ENCODE measurements around the gene KIAA1958. TPM values are rescaled to one million over a fixed set of nuclear protein-coding genes. Genes with fewer than 3 reads are reported as not detected.
"Not testable (repeated sequence)": the region's sequence is repeated elsewhere in the genome, so short reads cannot be mapped to it uniquely, and the experiment has no call there.

The KIAA1958 gene
- polyA plus RNA-seq, 1 donor, result 3.8 TPM

DNA sequence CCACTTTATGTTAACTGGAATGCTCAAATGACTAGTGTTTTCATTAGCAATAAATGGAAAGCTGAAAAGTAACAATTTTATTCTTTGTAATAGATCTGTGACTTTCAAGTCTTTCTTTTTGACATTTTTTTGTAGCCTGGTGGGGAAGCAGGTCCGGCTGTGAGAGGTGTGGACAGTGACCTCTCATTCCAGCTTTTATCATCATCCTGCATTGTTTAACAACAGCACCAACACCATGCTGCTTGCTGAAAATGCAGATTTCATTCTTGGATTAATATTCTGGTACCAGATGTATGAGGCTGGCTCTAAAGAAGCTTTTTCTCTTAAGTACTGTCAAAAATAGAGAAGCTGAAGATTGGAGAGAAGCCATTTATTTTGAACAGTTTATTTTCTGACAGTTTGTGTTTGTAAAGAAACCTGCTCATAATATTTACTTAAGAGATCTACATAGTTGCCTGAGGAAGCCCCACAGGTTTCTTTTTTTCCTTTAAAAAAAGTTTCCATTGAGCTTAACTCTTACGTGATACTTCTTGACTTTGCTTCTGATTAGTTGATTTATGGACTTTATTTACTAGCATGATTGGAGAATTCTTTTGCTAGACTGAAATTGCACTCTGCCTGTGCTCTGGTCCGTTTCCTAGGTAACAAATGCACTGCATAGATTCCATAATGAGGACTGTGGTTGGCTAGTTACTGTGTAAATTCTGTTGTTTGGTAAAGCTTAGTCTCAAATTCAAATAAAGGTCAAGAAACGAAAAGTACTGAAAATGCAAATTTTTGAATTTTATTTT, 3.4 kb downstream of the KIAA1958 start:
- no peak for DNase-seq

DNA sequence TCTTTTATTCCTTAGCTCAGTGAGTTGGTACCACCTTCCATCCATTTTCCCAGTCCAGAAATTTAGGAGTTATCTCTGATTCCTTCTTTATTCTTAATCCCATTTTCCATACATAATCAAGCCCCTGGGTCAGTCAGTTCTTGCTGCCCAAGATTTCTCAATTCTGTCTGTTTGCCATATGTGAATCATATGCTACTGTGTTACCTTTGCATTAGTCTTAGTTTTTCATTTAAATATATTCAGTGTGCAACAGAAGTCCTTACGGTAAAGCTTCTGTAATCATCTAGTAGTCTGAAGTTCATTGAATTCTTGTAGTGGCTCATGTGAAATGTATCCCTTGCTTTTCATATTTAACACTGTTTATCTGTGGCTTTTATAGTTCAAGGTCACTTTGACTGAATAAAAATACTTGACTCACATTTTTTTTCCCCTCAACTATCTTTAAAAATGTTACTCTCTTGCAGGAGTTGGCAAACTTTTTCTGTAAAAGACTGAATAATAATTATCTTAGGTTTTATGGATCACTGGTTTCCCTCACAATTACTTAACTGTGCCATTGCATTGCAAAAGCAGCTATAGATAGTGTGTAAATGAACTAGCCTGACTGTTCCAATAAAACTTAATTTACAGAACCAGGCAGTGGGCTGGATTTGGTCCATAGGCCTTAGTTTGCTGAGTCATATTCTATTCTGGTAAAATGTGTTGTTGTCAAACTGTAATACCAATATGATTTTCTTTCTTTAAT, 6.9 kb downstream of the KIAA1958 start:
- no peak for DNase-seq

DNA sequence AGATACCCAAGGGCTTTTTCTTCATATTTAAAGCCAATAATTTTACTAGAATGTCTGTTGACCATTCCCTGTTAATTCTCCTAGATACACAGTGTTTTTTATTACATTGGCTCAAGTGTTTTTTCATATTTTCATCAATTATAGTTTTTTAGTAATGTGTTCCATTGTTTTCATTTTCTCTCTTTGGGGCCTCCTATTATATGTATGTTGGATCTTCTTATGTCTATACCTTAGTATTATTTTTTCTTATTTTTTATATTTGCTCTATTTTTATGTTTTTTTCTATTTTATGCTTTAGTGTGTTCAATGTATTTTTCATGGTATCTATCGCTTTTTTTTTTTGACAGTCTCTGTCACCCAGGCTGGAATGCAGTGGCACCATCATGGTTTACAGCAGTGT, 7.5 kb downstream of the KIAA1958 start:
- DNase-seq, result no peak

DNA sequence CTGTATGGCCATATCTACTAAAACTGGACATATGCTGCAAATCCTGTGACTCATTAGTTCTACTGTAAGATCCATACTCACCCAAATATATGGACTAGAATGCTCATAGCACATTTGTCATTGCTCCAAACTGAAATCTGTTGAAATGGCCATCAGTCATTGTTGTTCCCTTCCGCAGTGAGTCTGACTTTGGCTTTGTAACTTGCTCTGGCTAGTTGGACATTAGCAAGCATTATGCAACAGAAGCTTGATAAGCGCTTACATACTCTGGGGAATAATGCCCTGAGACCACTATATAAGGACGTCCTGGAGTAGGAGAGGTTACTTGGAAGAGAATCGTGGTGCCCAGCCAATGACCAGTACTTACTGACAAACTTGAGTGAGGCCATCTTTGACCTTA, 9.0 kb downstream of the KIAA1958 start:
- DNase-seq, result no peak

DNA sequence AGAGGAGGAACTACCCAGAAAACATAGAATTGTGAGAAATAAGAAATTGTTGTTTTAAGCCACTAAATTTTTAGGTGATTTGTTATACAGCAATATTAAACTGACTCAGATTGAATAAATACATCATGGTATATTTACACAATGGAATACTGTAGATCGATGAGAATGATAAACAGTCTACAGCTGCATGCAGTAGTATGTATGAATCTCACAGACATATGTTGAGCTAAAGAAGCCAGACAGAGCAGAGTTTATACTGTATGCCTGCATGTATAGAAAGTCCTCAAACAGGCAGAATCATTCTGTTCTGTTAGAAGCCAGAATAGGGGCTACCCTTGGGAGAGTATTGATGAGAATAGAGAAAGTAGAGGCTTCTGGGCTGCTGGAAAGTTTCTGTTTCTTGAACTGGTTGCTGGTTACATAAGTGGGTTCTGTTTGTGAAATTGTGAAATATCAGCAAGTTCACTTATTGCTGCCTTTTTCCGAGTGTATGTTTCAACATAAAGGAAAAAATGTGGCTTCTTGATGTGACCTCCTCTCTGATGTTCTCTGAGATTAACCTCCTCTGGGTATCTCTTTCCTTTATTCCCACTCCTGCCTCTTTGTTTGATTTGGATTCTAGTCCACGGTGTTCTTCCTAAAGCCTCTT, 9.6 kb downstream of the KIAA1958 start:
- DNase-seq, result no peak

DNA sequence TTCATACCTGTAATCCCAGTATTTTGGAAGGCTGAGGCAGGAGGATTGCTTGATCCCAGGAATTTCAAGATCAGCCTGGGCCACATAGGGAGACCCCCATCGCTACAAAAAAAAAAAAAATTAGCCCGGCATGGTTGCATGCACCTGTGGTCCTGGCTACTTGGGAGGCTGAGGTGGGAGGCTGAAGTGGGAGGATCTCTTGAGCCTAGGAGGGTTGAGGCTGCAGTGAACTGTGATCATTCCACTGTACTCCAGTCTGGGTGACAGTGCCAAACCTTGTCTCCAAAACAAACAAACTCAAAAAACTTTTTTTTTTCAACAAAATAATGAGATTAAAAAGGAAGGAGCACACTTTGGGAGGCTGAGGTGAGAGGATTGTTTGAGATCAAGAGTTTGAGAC, 14.2 kb downstream of the KIAA1958 start:
- DNase-seq, result no peak

DNA sequence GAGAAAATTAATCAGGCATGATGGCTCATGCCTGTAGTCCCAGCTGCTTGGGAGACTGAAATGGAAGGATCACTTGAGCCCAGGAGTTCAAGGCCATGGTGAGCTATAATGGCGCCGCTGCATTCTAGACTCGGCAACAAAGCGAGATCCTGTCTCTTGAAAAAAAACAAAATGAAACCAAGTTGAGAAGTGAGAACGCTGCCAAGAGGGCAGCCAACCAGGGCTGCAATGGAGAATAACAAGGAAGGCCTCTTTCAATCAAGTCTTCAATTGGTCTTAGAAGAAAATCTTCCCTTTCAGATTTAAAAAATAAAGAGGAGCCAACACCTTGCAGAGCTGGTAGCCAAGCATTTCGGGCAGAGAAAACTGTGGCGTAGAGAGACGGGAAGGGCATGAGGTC, 14.7 kb downstream of the KIAA1958 start:
- no peak for DNase-seq

DNA sequence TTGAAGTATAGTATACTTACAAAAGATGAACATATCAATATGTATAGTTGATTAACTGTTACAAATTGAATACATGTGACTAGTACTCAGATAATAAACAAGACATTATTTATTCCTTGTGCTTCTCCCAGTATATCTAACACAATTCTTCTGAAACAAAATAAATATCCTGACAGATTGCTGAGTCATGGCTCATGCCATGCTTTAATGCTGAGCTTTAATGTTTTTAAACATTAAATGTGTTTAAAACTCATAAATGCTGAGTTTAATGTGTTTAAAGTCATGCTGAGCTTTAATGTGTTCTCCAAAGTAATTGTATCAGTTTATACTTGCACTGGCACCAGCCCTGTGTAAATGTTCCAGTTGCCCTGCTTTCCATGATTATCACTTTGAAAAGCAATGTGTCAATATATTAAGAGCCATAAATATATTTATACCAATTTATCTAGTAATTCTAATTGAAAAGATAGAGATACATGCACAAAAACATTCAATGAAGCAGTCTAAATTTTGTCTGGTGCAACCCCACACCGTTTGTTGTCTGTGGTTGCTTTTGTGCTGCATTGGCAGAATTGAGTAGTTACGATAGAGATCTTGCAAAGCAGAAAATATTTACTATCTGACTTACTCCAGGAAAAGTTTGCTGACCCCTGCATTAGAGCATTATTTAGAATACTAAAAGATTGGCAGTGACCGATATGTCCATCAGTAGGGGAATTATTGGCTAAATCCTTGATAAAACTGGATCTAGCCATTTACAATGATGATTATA, 15.7 kb downstream of the KIAA1958 start:
- DNase-seq, result no peak

DNA sequence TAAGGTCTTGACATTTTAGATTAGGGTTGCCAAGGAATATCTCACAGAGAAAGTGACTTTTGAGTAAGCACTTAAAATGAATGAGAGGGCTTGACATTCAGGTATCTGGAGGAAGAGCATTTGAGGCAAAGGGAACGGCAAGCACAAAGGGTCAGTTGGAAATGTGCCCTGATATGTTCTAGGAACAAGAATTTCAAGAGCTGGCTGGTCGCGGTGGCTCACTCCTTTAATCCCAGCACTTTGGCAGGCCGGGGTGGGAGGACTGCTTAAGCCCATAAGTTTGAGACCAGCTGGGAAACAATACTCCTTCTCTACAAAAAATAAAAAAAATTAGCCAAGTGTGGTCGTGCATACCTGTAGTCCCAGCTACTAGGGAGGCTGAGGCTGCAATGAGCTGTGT, 16.5 kb downstream of the KIAA1958 start:
- DNase-seq, result no peak

DNA sequence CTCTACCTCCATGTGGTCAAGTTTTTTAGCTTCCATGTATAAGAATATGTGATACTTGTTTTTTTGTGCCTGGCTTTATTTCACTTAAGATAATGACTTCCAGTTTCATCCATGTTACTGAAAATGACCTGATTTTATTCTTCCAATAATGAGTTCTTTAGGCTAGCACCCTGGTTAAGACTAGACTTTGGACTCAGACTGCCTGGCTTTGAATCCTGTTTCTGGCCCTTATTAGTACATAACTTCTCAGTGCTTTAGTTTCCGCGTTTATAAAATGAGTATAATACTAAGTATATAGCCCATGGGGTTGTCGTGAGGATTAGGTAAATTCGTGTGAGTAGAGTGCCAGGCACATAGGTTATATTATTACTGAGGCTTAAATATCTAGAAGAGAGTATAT, 18.5 kb downstream of the KIAA1958 start:
- no peak for DNase-seq

DNA sequence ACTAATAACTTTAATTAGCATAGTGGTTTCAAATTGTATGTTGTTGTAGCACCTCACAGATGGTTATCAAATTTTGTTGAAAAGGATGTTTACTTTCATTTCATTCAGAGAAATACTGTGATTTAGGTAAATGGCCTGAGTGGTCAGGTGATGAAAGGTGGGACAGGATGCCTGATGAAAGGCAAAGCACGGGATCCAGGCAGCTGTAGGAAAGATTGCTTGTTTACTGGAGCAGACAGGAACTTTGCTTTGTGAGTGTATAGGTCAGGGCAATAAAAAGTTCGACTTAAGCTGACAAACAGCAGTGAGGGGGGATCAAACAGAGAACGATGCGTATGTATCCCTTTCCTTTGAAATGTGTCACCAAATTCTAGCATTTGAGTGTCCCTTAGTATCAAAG, 19.0 kb downstream of the KIAA1958 start:
- DNase-seq, result no peak

DNA sequence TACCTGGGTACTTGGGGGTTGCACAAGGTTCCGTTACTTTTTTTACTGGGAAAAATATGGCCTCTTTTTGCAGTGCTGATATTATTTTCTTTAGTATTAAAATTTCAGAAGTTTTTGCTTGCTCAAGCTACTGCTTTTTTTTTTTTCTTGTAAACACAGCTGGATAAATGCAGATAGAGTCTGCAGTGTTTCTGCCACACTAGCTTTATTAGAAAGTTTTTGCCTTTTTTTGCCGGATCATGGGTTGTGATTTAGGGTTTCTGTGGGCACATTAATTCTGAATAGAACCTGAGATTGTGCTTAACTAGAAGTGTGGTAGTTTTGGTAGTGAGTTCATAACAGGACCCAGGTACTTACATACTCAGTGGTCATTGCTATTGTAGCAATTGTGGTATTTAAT, 19.9 kb downstream of the KIAA1958 start:
- DNase-seq, result no peak

DNA sequence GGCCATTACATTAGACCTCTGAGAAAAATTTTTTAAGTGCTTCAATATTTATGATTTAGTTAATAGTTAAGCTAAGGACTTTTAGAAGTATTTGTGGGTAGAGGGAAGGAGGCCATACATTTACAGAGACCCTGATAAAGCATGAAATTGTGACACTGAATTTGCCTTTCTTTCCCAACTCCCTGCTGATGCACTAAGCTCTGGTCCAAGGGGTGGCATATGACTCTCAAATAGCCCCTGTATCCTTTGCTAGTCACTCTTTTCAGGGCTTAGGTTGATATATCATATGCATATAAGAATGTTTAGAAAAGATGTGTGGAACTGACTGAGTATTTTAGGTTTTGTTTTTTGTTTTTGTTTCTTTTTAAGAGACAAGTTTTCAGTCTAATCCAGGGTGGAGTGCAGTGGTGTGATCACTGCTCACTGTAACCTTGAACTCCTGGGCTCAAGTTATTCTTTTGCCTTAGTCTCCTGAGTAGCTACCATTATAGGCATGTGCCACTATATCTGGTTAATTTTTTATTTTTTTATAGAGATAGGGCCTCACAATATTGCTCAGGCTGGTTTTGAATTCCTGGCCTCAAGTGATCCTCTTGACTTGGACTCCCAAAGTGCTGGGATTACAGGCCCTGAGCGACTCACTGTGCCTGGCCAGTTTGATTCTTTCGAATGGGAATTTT, 20.5 kb downstream of the KIAA1958 start:
- DNase-seq, result no peak

DNA sequence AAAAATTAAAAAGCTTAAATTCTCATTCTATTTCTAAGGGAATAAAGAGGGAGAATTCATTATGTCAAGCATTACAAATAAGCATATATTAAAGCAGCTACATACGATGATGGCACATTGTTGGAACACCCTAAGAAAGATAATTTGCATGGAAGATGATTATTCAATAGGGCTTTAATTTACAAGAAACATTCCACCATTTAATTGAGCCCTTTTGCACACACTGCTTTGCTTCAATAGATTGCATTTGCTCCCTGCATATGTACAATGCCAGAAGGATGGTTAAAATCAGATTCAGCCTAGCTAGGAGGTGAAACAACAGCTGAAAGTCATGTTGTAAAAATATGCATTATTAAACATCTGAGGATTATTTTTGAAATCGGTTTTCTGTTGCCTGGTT, 21.8 kb downstream of the KIAA1958 start:
- DNase-seq, result no peak

DNA sequence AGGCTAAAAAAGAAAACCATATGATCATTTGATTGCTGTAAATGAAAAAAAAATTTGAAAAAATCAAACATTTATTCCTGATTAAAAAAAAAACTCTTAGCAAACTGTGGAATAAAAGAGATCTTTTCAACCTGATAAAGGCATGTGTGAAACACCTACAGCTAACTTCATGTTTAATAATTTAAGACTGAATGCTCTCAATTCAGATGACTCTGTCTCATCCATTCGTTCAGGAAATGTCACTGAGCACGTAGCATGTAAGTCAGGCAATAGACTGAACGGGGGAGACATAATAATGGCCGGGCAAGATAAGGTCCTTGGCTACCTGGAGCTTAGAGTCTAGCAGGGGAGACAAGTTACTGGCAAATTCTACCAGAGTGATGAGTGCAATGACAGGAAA, 25.8 kb downstream of the KIAA1958 start:
- not testable (repeated sequence) for DNase-seq

DNA sequence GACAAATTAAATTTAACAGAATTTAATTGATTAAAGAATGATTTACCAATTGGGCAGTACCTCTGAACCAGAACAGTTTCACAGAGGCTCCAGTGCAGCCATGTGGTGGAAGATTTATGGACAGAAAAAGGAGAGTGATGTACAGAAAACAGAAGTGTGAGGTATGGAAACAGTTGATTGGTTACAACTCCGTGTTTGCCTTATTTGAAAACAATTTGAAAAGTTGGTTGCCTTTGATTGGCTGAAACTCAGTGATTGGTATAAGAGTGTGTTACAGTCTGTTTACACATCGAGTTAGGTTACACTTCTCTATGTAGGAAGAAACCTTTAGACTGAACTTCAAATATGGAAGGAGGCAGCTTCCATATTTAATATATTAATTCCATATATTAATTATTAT, 30.1 kb downstream of the KIAA1958 start:
- DNase-seq, result no peak

DNA sequence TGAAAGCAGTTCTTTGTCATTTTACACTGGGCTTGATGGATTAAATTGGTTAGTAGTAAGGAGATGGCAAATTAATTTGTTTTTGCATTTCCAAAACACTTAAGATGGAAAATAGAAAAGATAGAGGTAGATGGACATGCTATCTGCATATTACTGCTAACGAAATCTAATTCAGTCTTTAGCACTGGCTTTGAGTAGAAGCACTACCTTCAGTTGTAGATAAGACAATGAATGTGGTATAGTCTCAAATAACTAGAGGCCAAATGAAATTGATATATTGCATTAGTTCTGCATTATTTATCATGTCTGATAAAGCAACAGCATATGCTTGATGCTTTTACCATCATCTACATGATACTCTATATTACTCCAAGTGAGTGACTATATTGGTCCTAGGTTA, 33.4 kb downstream of the KIAA1958 start:
- DNase-seq, result no peak

DNA sequence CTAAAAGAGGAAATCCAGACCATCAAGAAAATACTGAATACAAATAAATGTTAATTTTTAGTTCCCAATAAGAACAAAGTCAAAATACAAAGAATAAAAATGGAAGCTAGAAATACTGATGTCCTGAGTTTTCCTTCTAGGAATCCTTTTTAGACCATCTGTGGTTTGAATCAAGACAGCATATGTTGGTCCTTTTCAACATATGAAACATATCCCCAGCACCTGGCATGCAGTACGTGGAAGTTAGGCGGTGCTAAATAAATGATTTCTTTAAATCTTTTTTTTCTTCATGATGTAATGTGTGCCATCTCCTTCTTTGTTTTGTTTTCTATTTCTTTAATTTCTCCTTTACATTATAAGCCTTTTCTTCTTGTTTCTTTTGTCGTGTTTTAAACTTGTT, 34.0 kb downstream of the KIAA1958 start:
- no peak for DNase-seq

DNA sequence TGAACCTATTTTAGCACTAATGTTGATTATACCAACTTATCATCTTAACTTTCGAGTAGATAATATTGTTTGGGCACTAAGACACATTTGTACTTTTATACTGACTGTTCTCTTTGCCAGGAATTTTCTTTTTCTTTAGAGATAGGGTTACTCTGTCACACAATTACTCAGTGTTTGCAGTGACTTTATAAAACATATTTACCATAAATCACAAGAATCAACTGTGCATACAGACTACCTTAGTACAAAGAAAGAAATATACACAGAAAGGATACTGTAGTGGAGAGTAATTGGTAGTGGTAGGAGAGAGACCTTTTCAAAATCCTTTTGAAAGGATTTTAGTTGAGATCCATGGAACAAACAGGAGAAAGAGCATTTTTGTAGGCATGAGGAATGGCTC, 40.3 kb downstream of the KIAA1958 start:
- no peak for DNase-seq

DNA sequence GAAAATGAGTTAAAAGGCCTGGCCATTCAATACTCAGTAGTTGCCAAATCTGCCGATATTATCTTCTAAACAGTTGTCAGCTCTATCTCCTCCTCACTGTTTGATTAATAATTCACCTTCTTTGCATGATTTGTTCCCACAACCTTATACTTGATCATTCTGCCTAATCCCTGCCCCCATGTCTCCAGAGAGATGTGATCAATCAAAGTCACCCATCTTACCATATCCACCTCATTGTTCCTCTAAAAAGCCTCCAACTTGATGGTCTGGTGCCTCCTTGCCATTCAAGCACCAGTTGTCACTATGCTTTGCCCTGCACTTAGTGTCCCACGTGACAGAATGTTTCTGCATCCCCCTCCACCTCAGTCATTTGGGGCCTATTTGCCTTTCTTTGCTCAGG, 41.3 kb downstream of the KIAA1958 start:
- DNase-seq, result no peak

DNA sequence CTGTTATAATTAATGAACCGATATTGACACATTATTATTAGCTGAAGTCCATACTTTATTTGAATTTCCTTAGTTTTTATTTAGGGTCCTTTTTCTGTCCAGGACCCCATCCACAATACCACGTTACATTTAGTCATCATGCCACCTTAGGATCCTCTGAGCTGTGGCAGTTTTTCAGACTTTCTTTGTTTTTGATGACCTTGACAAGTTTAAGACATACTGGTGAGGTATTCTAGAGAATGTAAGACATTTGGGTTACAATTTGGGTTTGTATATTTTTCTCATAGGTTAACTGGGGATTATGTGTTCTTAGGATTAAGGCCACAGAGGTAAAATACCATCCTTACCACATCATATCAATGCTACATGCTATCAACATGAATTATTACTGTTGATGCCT, 42.7 kb downstream of the KIAA1958 start:
- no peak for DNase-seq

DNA sequence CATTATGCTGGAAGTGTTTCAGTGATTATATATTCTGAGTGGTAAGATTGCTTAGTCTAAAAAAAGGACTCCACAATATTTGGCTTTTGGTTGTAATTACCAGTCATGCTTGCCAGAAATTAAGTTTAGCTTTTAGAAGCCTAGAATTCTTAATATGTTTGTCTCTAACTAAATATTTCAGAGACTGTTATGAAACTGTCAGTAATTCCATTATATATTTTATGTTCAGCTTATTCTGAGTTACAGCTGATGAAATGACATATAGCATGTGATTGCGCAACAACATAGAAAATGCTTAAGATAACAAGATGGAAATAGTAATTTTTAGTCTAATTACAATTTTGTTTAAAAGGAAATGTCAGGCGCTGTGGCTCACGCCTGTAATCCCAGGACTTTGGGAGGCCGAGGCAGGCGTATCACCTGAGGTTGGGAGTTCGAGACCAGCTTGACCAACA, 44.2 kb downstream of the KIAA1958 start:
- DNase-seq, result no peak
